ENCODE results near the gene TET3. TPM values are rescaled to one million over a fixed set of nuclear protein-coding genes. Genes with fewer than 3 reads are reported as not detected.

TET3 gene
- total RNA-seq, 1 experiment from 2014 or later: 19.1 TPM

GRCh38 chr2:73969356-73969755 is 15.4 kb upstream of the TET3 start:
- DNase-seq: no peak
- H3K4me3 ChIP-seq: no peak overlapping the region
- no peaks in the 10 kb centered on the region for H3K9me2 ChIP-seq (ENCODE audit: insufficient read depth)
- no peaks in the 10 kb centered on the region for H3K79me2 ChIP-seq (ENCODE audit: low read depth)
- TF ChIP-seq EZH2 (IDR thresholded peaks at IDR 0.05; ENCODE audit: low read depth) (no peak), CTCF (conservative IDR thresholded peaks at IDR 0.05) (no peak)
- no peaks in the 10 kb centered on the region for H3K4me1 ChIP-seq (replicated peaks; ENCODE audit: insufficient read depth)
- ChIA-PET POLR2A (ENCODE audit: unreplicated experiment) (interaction anchor here (0.7 kb wide), 1 partner anchor 59 kb away, joined by 5 read pairs; no protein-coding TSS in a partner anchor), CTCF (interaction anchor here (0.6 kb wide), 1 partner anchor 174 kb away, joined by 3 read pairs; no protein-coding TSS in a partner anchor)
- H3K27me3 ChIP-seq (ENCODE audit: insufficient read depth, low read depth): no peaks in the 10 kb centered on the region
- H2AFZ ChIP-seq: no peak overlapping the region
- no peaks in the 10 kb centered on the region for H3K9me3 ChIP-seq (ENCODE audit: insufficient read depth, low read depth)
- no peaks in the 10 kb centered on the region for H3F3A ChIP-seq (ENCODE audit: insufficient read depth, low read depth)
- no peak overlapping the region for H3K4me2 ChIP-seq
- H3K36me3 ChIP-seq (ENCODE audit: low read depth): no peaks in the 10 kb centered on the region
- H4K20me1 ChIP-seq (ENCODE audit: insufficient read depth): no peaks in the 10 kb centered on the region
- BruUV-seq (replicated peaks): no TSS peak
- no peak overlapping the region for H3K27ac ChIP-seq
- intact Hi-C loops (cut with micrococcal nuclease; ENCODE audit: unreplicated experiment): no loop called here

DNA sequence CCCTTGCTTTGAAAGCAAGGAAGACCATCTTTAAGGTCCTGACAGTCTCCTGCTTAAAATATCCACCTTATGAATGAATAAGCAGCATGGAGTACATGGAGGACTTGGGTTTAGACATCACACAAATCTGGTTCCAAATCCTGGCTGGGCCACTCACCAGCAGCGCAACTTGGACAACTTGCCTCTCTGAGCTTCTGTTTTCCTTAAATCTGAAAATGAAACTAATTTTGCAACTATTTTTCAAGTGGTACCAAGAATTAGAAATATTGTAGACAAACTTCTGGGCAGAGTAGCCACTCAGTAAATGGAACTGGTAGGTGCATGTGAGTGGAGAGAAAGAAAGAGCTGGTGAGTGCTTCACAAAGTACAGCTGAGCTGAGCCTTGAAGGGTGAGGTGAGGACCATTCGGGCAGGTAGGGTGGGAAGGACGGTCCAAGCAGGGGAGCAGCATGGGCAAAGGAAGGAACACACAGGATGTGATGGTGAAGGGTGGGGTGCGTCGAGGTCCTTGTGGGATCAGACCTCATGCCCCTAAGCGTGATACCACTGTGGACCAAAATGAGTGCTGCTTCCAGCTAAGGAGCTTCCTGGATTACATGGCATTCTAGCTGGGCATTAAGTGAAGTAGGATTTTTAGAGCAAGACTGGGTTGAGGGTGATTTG is 14.4 kb upstream of the TET3 start:
- Histone ChIP-seq H3K4me2 (no peak overlapping the region), H4K20me1 (ENCODE audit: insufficient read depth) (no peaks in the 10 kb centered on the region), H3K36me3 (ENCODE audit: low read depth) (no peaks in the 10 kb centered on the region), H3K9me2 (ENCODE audit: insufficient read depth) (no peaks in the 10 kb centered on the region), H3K27ac (no peak overlapping the region), H3K27me3 (ENCODE audit: insufficient read depth, low read depth) (no peaks in the 10 kb centered on the region), H3K9me3 (ENCODE audit: insufficient read depth, low read depth) (no peaks in the 10 kb centered on the region), H3K79me2 (ENCODE audit: low read depth) (no peaks in the 10 kb centered on the region), H3K4me1 (replicated peaks; ENCODE audit: insufficient read depth) (no peaks in the 10 kb centered on the region), H2AFZ (no peak overlapping the region), H3F3A (ENCODE audit: insufficient read depth, low read depth) (no peaks in the 10 kb centered on the region), H3K4me3 (no peak overlapping the region)
- no peak for TF ChIP-seq CTCF (conservative IDR thresholded peaks at IDR 0.05)
- TF ChIP-seq EZH2 (IDR thresholded peaks at IDR 0.05; ENCODE audit: low read depth): no peak
- no TSS peak for BruUV-seq (replicated peaks)
- intact Hi-C loops (cut with micrococcal nuclease; ENCODE audit: unreplicated experiment): no loop called here
- CTCF ChIA-PET: no interaction called here
- POLR2A ChIA-PET (ENCODE audit: unreplicated experiment): interaction anchor here (0.7 kb wide), 2 partner anchors 46 to 59 kb away, joined by 4 to 5 read pairs; no protein-coding TSS in a partner anchor
- no peak for DNase-seq

- POLR2A ChIA-PET (ENCODE audit: unreplicated experiment): no interaction called here
- no peak overlapping the region for H3K27ac ChIP-seq
These were observed 13.7 kb upstream of the TET3 start for GRCh38 chr2:73970850-73971471.

More at GRCh38 chr2:73970850-73971471, 13.7 kb upstream of the TET3 start:
- Histone ChIP-seq H3K79me2 (ENCODE audit: low read depth) (no peaks in the 10 kb centered on the region), H3K4me3 (no peak overlapping the region), H3F3A (ENCODE audit: insufficient read depth, low read depth) (no peaks in the 10 kb centered on the region), H2AFZ (no peak overlapping the region), H3K4me1 (replicated peaks; ENCODE audit: insufficient read depth) (no peaks in the 10 kb centered on the region), H3K9me2 (ENCODE audit: insufficient read depth) (no peaks in the 10 kb centered on the region), H4K20me1 (ENCODE audit: insufficient read depth) (no peaks in the 10 kb centered on the region), H3K27me3 (ENCODE audit: insufficient read depth, low read depth) (no peaks in the 10 kb centered on the region), H3K4me2 (no peak overlapping the region), H3K36me3 (ENCODE audit: low read depth) (no peaks in the 10 kb centered on the region), H3K9me3 (ENCODE audit: insufficient read depth, low read depth) (no peaks in the 10 kb centered on the region)
- CTCF ChIA-PET: no interaction called here
- no TSS peak for BruUV-seq (replicated peaks)
- TF ChIP-seq CTCF (conservative IDR thresholded peaks at IDR 0.05) (no peak), EZH2 (IDR thresholded peaks at IDR 0.05; ENCODE audit: low read depth) (no peak)
- no peak for DNase-seq
- intact Hi-C loops (cut with micrococcal nuclease; ENCODE audit: unreplicated experiment): no loop called here
